Right renal cortex interstitium (tissue), 3 donors: ENCODE data around the gene PHKB. TPM values are rescaled to one million over a fixed set of nuclear protein-coding genes. Genes with fewer than 3 reads are reported as not detected.
"Not testable (repeated sequence)": the region's sequence is repeated elsewhere in the genome, so short reads cannot be mapped to it uniquely, and the experiment has no call there.

Experiments used
- DNase-seq, 3 donors: peaks; one replicate each; pipeline ENCODE4 v3.0.0-alpha.2; 2013; ENCODE audit warnings: low read depth in 3 of 3, low spot score in 2 of 3
- polyA plus RNA-seq, 3 donors: library from polyadenylated mRNA; unstranded; fragments of 120-200 nt; gene quantifications; one replicate each; pipeline ENCODE4 v1.2.1, GENCODE V29; 2013; ENCODE audit not compliant: insufficient read length in 3 of 3

Gene PHKB
- polyA plus RNA-seq, 3 donors: 79.9 to 87.6 (median 85.1) TPM

- not testable (repeated sequence) for DNase-seq
Measured at GRCh38 chr16:47468070-47468689, 7.0 kb downstream of the PHKB start.

DNA sequence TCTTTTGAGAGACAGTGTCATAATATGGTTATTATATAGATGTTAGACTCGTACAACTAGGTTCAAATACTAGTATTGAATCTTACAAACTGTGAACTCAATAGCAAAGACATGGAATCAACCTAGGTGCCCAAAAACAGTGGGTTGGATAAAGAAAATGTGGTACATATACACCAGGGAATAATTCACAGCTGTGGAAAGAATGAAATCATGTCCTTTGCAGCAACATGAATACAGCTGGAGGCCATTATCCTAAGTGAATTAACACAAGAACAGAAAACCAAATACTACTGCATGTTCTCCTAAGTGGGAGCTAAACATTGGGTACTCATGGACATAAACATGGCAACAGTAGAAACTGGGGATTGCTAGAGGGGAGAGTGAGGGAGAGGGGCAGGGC is 8.1 kb downstream of the PHKB start:
- DNase-seq: no peak

- DNase-seq: no peak
Measured at GRCh38 chr16:47470211-47470610, 9.1 kb downstream of the PHKB start.

DNA sequence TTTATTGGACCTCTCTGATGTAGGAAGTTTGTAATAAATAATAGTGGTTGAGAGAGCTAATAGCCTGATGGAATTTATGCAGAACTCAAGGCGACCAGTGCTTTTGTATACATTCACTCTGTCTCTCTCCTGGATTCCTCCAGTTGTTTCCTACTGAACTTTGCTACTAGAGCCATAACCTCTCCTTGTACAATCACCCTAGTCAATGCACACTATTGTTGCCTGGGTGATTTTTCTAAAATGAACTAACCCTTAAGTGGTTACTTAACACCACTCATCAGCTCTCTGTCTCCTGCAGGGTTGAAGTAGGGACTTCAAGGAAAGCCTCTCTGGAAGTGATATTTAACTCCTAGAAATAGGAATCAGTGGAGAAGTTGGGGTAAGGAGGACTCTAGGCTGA is 9.7 kb downstream of the PHKB start:
- no peak for DNase-seq

- DNase-seq: not testable (repeated sequence)
Measured at GRCh38 chr16:47473004-47473403, 11.9 kb downstream of the PHKB start.

GRCh38 chr16:47473792-47474191 is 12.7 kb downstream of the PHKB start:
- DNase-seq: no peak

- no peak for DNase-seq
Measured at GRCh38 chr16:47475786-47476185, 14.7 kb downstream of the PHKB start.

DNA sequence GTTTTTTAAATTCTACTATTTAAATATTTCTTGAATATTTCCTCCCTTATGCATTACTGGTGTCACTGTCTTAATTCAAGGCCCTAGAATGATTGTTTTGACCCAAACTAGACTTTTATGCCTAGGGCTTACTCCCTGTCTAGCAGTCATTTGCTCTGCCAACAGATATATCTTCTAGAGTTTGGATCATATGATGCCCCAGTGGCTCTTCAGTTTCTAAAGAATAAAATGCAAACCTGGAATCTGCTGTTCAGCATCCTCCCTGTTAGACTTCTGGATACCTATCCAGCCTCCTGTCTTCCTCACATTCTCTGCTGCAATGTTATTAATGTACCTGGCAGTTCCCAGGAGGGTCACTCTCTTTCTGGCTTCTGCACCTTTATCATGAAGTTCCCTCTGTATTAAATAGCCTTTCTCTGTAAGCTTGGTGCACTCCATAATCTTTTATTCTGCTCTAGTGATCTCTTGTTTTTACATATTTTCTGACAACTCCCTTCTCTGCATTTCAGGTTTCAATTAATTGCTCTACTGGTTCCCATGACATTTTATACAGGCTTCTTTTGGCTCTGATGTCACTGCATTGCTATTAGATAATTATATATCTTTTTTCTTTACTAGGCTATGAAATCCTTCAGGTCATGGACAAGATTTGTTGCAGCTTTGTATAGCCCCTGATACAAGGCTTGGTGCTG is 15.7 kb downstream of the PHKB start:
- DNase-seq: no peak

GRCh38 chr16:47477679-47478078 is 16.5 kb downstream of the PHKB start:
- DNase-seq: no peak

DNA sequence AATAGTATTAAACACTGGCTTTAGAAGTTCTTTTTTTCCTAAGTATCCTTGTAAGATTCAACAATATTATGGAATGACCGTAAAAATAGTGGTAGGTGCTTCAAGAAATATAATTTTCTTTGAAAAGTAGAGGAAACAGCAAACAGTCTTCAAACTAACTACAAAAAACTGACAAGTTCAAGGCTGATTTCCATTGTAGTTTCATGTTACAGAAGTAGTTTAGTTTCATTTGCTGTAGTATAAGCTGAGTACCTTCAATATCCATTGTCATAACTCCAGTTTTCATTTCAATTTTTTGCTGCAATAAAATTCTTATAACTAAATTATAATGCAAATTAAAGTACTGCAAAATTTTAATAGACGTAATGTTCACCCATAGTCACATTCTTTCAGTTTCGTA is 19.3 kb downstream of the PHKB start:
- no peak for DNase-seq

- no peak for DNase-seq
Measured at GRCh38 chr16:47481698-47482374, 20.7 kb downstream of the PHKB start.

DNA sequence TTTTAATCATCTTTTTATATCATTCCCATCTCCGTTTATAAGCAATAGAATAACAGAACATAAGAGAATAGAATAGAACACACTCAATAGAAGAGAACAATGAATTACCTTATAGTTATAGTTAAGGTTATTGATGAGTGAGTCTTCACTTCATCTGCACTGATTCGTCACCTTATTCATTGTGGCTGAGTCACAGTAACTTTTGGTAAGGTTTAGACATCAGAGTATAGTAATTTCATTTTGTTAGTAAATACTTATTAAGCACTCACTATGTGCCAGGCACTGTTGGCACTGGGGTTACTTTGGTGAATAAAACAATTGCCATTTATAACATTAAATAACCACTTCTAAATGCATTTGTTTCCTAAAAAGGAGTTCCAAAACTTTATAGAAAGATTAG is 22.5 kb downstream of the PHKB start:
- no peak for DNase-seq

DNA sequence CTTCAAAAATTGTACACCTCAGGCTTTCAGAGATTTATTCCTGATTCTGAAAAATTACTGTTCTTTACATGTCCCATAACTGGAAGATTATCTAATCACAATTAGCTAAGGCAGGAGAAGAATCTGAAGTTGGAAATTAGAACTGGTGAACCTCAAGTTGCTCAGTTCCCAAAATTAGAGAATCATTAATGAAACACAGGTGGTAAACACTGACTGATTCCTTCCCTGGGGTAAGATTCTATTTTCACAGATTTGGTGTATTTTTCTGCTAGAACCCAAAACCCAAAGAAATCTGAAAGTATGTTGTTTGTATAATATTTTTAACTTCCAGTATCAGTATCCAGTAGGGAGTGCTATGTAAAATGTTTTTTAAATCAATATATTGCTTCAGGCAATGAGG is 25.7 kb downstream of the PHKB start:
- DNase-seq: no peak

DNA sequence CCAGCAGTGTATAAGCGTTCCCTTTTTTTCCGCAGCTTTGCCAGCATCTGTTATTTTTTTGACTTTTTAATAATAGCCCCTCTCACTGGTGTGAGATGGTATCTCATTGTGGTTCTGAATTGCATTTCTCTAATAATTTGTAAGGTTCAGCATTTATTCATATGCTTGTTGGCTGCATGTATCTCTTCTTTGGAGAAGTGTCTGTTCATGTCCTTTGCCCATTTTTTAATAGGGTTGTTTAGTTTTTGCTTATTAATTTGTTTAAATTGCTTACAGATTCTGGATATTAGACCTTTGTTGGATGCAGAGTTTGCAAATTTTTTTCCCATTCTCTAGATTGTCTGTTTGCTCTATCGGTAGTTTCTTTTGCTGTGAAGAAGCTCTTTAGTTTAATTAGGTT is 26.9 kb downstream of the PHKB start:
- no peak for DNase-seq

- no peak for DNase-seq
Measured at GRCh38 chr16:47490471-47490870, 29.3 kb downstream of the PHKB start.

DNA sequence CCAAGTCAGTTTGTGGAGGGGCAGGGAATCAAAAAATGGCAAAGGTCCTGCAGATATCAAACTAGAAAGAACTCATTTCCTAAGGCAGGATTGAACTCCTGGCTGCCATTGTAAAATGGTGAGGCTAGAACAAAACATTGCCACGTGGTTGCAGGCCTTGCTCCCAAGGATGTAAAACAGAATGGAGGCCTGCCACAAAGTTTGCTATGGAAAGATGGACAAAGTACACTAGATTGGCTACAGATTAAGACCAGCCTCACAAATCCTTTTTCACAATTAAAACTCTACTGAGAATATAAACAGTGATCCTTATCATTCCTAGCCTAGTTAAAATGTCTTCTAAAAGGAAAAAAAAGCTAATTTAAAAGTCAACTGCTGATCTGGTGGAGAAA is 30.9 kb downstream of the PHKB start:
- no peak for DNase-seq

DNA sequence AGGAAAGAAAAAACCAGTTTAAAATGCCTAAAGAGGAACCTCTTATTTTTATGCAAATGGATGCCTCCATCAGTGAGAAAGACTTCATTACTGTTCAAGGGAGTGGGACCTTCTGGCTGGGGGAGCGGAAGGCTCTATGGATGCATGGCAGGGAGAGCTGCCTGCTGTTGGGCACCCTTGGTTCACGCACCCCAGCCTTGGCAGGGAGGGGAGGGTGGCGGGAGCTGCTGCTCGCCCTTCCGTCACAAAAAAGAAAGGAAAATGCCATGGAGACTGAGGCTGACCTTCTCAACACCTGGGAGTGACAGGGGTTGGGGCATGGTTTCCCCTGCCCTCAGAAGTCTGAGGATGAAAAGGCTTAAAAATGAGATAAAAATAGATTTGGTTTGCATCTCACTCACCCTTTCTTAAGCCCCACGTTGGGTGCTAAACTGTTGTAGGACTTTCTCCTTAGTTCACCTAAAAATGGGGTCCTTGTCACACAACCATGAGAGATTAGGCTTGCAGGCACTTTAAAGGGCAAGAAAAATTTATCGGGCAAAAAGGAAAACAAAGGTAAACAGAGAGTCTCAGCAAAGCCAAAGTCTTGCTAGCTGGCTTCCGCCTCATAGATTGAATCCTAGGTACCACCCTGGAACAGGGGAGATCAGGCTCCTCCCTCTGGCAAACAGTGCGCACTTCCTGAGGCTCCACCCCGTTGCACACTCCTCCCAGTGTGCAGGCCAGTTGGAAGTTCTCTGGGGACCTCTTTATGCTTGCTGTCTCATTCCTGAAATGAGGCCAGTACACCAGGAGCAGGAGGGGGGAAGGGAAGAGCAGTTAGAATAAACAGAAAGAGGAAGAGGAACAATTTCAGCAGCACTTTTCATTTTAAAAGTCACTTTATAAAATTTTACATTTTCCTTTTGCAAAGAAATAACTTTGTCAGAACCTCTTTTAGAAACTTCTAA is 31.6 kb downstream of the PHKB start:
- peak in 1 of 3 donors; percentile 3 for DNase-seq

- no peak for DNase-seq
Measured at GRCh38 chr16:47493381-47494337, 32.5 kb downstream of the PHKB start.

DNA sequence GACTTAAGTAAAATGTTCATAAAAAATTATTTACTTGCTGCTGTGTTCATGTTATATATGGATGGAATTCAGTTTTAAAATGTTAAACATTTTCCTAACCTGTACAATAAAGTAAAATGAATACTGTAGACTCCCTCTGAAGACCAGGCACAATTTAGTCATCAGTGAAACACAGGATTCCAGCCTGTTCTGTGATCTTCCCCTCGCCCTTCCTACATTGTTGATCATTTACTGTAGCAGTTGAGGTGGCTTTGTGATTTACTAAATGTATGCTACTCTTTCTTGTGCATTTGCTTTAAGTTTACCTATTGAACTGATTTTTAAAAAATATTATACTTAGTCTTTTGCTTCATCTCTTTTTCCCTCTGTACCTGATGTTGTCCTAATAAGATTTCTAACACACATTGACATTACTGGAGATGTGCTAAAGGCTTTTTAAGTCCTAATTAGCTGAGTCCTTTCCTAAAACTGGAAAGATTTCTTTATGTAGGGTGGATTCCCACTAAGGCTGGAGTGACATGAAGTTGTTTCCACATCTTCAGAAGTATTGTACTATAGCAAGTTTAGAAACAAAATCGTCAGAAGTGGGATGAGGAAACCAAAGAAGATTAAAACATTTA is 38.1 kb downstream of the PHKB start:
- DNase-seq: no peak
